Astrocyte (in vitro differentiated cells and primary cell): ENCODE results near the gene WNT3A. TPM values are rescaled to one million over a fixed set of nuclear protein-coding genes. Genes with fewer than 3 reads are reported as not detected.
A peak's percentile ranks its signal among the peaks of the same experiment; 100 is the strongest.

Experiments
- DNase-seq: peaks from one replicate; pipeline ENCODE4 v3.0.0-alpha.2; 2010; ENCODE audit warnings: low read depth
- FAIRE-seq: peaks from 2 replicates; lab custom pipeline; 2011; peaks lifted over from hg19 to GRCh38; lab: Jason Lieb, UNC
- H2AFZ ChIP-seq: 2 replicates; pipeline ENCODE4 v1.6.0; 2012; ENCODE audit warnings: low read depth, low read length, inconsistent platforms
- H3K27ac ChIP-seq: 2 replicates; pipeline ENCODE4 v1.5.1; 2011; ENCODE audit warnings: low read depth, low read length, inconsistent platforms
- H3K27me3 ChIP-seq: 2 replicates; pipeline ENCODE4 v1.6.0; 2011; ENCODE audit warnings: low read length, inconsistent platforms; ENCODE audit not compliant: insufficient read depth
- H3K36me3 ChIP-seq: 2 replicates; pipeline ENCODE4 v1.5.1; 2011; ENCODE audit warnings: low read length, inconsistent platforms; ENCODE audit not compliant: insufficient read depth
- H3K4me1 ChIP-seq: 2 replicates; pipeline ENCODE4 v1.5.1; 2011; ENCODE audit warnings: low read length, inconsistent platforms; ENCODE audit not compliant: insufficient read depth
- H3K4me2 ChIP-seq: 2 replicates; pipeline ENCODE4 v1.6.0; 2012; ENCODE audit warnings: low read length, inconsistent platforms
- H3K4me3 ChIP-seq: 2 replicates; pipeline ENCODE4 v1.5.1; 2011; ENCODE audit warnings: low read depth, mild to moderate bottlenecking, low read length, inconsistent platforms; ENCODE audit not compliant: insufficient read depth
- H3K79me2 ChIP-seq: 2 replicates; pipeline ENCODE4 v1.6.0; 2012; ENCODE audit warnings: mild to moderate bottlenecking, low read length, inconsistent platforms; ENCODE audit not compliant: insufficient read depth
- H3K9ac ChIP-seq: 2 replicates; pipeline ENCODE4 v1.6.0; 2012; ENCODE audit warnings: mild to moderate bottlenecking, low read length, inconsistent platforms
- H3K9me3 ChIP-seq: 2 replicates; pipeline ENCODE4 v1.5.1; 2012; ENCODE audit warnings: low read depth, mild to moderate bottlenecking, low read length, inconsistent platforms; ENCODE audit not compliant: insufficient read depth
- H4K20me1 ChIP-seq: 2 replicates; pipeline ENCODE4 v1.6.0; 2012; ENCODE audit warnings: low read length, inconsistent platforms; ENCODE audit not compliant: insufficient read depth
- H3K27ac Mint-ChIP-seq: one replicate; pipeline ENCODE4 v1.8.0; 2021; ENCODE audit warnings: mild to moderate bottlenecking, mixed read lengths; ENCODE audit not compliant: unreplicated experiment
- H3K27me3 Mint-ChIP-seq: one replicate; pipeline ENCODE4 v1.8.0; 2021; ENCODE audit warnings: low read depth, mixed read lengths; ENCODE audit not compliant: unreplicated experiment
- H3K36me3 Mint-ChIP-seq: one replicate; pipeline ENCODE4 v1.8.0; 2021; ENCODE audit warnings: low read depth, mixed read lengths; ENCODE audit not compliant: unreplicated experiment
- H3K4me1 Mint-ChIP-seq: one replicate; pipeline ENCODE4 v1.8.0; 2021; ENCODE audit warnings: low read depth, mixed read lengths; ENCODE audit not compliant: unreplicated experiment
- H3K4me3 Mint-ChIP-seq: one replicate; pipeline ENCODE4 v1.8.0; 2021; ENCODE audit warnings: mild to moderate bottlenecking, moderate library complexity, mixed read lengths; ENCODE audit not compliant: unreplicated experiment
- H3K9me3 Mint-ChIP-seq: one replicate; pipeline ENCODE4 v1.8.0; 2021; ENCODE audit warnings: mild to moderate bottlenecking, mixed read lengths; ENCODE audit not compliant: unreplicated experiment
- CTCF ChIP-seq: IDR thresholded peaks from 2 replicates; pipeline ENCODE4 v1.5.1; 2011; ENCODE audit warnings: low read depth, mild to moderate bottlenecking, inconsistent platforms, low read length, moderate library complexity; ENCODE audit not compliant: insufficient read depth
- EZH2 ChIP-seq: IDR thresholded peaks from 2 replicates; pipeline ENCODE4 v1.6.1; 2012; ENCODE audit warnings: mild to moderate bottlenecking, low read length, inconsistent platforms; ENCODE audit not compliant: insufficient read depth
- total RNA-seq: library from RNA; stranded (reverse); gene quantifications from 2 replicates; pipeline ENCODE4 v1.2.1, GENCODE V29; 2021

Gene WNT3A
- total RNA-seq, 1 donor from 2014 or later, result not detected

- Histone ChIP-seq H3K79me2 (peaks cover 58% of the 10 kb centered on the region), H4K20me1 (peaks cover 62% of the 10 kb centered on the region)
- no peak overlapping the region for H3K27ac Mint-ChIP-seq
Observed at GRCh38 chr1:228081144-228081543, 74.3 kb downstream of the WNT3A start.

GRCh38 chr1:228081578-228082213, 74.9 kb downstream of the WNT3A start:
- Histone ChIP-seq H3K4me1 (peaks cover 34% of the 10 kb centered on the region), H3K4me2 (peak overlapping the region; percentile 97), H3K9ac (peak overlapping the region; percentile 100), H3K27ac (peak overlapping the region; percentile 97), H3K27me3 (no peaks in the 10 kb centered on the region), H3K9me3 (no peaks in the 10 kb centered on the region), H3K36me3 (peaks cover 4% of the 10 kb centered on the region), H3K79me2 (peaks cover 63% of the 10 kb centered on the region), H4K20me1 (peaks cover 67% of the 10 kb centered on the region), H2AFZ (peak overlapping the region; percentile 69), H3K4me3 (peak overlapping the region; percentile 97)
- DNase-seq (no peak), FAIRE-seq (no peak)
- H3K27me3 Mint-ChIP-seq, result peaks cover 11% of the 10 kb centered on the region
- H3K9me3 Mint-ChIP-seq, result no peaks in the 10 kb centered on the region
- peaks cover 23% of the 10 kb centered on the region for H3K4me1 Mint-ChIP-seq
- no peak overlapping the region for H3K27ac Mint-ChIP-seq
- TF ChIP-seq CTCF (no peak), EZH2 (no peak)
- H3K4me3 Mint-ChIP-seq, result peak overlapping the region; percentile 80
- peaks cover 3% of the 10 kb centered on the region for H3K36me3 Mint-ChIP-seq

More at GRCh38 chr1:228081144-228081543, 74.3 kb downstream of the WNT3A start:
- Mint-ChIP-seq H3K27me3 (peaks cover 15% of the 10 kb centered on the region), H3K9me3 (peaks cover under 1% of the 10 kb centered on the region), H3K36me3 (peaks cover 3% of the 10 kb centered on the region), H3K4me1 (peaks cover 18% of the 10 kb centered on the region), H3K4me3 (peak overlapping the region; percentile 79)
- peaks cover 4% of the 10 kb centered on the region for H3K36me3 ChIP-seq
- H3K9ac ChIP-seq, result peak overlapping the region; percentile 100
- DNase-seq (no peak), FAIRE-seq (no peak)
- no peaks in the 10 kb centered on the region for H3K27me3 ChIP-seq
- H3K4me3 ChIP-seq, result peak overlapping the region; percentile 97
- no peak overlapping the region for H2AFZ ChIP-seq
- H3K27ac ChIP-seq, result no peak overlapping the region
- TF ChIP-seq EZH2 (no peak), CTCF (no peak)
- H3K4me1 ChIP-seq, result peaks cover 29% of the 10 kb centered on the region
- no peaks in the 10 kb centered on the region for H3K9me3 ChIP-seq
- H3K4me2 ChIP-seq, result peak overlapping the region; percentile 97
